ENCODE data around the gene PDCD4.

The PDCD4 gene

DNA sequence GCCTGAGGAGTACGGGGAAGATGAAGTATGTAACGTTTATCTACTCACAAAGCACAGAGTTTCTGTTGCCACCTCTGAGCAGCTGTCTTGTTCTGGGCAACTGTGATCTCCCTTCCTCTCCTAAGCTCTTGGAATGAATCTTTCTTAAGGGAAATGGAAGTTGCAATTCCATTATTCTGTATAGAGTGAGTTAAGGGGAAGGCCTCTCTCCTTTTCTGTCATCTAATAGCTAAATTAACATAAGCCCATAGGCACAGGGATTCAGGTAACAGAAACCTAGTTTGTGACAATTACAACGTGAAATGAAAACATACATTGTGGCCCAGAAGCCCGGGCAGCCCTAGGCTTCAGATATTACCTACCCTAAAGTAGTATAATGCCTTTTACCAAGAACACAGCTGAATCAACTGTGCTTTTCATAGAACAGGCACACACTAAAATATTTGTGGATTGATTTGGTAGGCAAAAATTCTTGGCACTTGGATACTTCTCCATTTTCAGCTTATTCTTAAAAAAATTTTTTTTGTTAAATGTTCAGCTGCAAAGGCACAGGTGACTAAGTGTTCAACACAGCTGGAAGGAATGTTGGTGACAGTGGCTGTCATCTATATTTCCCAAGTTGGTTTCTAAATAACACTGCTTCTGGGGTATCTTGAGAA lies 3.8 kb upstream of the PDCD4 start:
- H3K4me2 ChIP-seq, result peak overlapping the region; percentile 32 to 95 (median 86)
- peaks cover 77 to 86% (median 84%) of the 10 kb centered on the region in 10 experiments for H3K4me1 ChIP-seq
- no peak for TF ChIP-seq Cebpa-rat (IDR thresholded peaks at IDR 0.05)
- H3K9me3 ChIP-seq (replicated peaks in 1 of 11), result no peaks in the 10 kb centered on the region
- peak overlapping the region in 10 of 11 experiments; percentile 38 to 97 (median 94); a peak in 19 of 22 replicates for H3K27ac ChIP-seq
- H3K4me3 ChIP-seq, result no peak overlapping the region
- H3K27me3 ChIP-seq, result no peaks in the 10 kb centered on the region
- peak overlapping the region in 9 of 11 experiments; percentile 14 to 70 (median 50); a peak in 16 of 22 replicates for H3K9ac ChIP-seq
- H4K20me1 ChIP-seq, result peaks cover 0 to 3% (median 0%) of the 10 kb centered on the region in 11 experiments; a peak in 3 of 22 replicates
- H3K36me3 ChIP-seq, result no peaks in the 10 kb centered on the region

DNA sequence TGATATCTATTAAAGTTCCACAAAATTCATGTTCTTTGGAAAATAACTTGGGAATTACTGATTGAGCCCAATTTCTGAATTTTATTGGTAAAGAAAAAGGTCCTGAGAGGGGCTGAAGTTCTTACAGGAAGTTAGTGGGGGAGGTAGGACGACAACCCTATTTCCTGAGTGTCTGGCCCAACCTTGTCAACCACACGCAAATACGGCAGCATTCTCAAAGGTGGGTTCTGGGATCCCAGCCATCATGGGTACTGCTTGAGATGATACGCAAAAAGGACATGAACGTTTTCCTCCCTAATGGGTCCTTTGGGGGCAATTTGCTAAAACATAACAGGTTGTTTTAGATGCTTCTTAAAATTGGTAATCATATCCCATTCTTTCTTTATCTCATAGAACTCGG lies 2.7 kb upstream of the PDCD4 start:
- H3K9ac ChIP-seq, result no peak overlapping the region
- H3K27ac ChIP-seq, result peak overlapping the region in 9 of 11 experiments; percentile 2 to 98 (median 90); a peak in 12 of 22 replicates
- no peaks in the 10 kb centered on the region for H3K36me3 ChIP-seq
- no peak overlapping the region for H3K4me3 ChIP-seq
- peaks cover 71 to 81% (median 76%) of the 10 kb centered on the region in 10 experiments for H3K4me1 ChIP-seq
- TF ChIP-seq Cebpa-rat (IDR thresholded peaks at IDR 0.05), result no peak
- H3K9me3 ChIP-seq (replicated peaks in 1 of 11), result no peaks in the 10 kb centered on the region
- peak overlapping the region; percentile 32 to 95 (median 86) for H3K4me2 ChIP-seq
- peaks cover 0 to 13% (median 0%) of the 10 kb centered on the region in 11 experiments; a peak in 6 of 22 replicates for H4K20me1 ChIP-seq
- no peaks in the 10 kb centered on the region for H3K27me3 ChIP-seq

DNA sequence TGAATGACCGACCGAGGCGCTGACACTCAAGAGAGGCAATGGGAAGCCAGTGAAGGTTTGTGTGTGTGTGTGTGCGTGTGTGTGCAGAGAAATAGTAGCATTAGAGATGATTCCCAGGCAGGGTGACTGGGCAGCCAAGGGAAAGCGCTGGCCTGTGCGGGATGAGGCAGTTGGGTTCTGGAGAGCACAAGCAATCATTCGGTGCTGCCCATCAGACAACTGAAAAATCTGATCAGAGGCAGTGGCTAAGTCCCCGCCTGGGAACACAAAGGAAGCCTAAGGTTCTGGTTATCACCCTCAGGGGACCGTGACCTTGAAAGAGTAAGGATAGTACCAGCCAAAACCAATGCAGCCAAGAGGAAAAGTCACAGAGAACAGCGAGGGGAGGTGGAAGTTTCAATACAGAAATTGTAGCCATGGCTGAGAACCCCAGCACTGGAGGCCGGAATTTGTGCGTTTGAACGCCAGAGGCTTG lies 868 bp upstream of the PDCD4 start:
- Histone ChIP-seq H3K9me3 (replicated peaks in 1 of 11) (no peaks in the 10 kb centered on the region), H4K20me1 (peaks cover 0 to 32% (median 0%) of the 10 kb centered on the region in 11 experiments; a peak in 7 of 22 replicates), H3K9ac (peak overlapping the region; percentile 73 to 97 (median 95)), H3K27ac (peak overlapping the region; percentile 69 to 98 (median 95)), H3K4me2 (peak overlapping the region; percentile 81 to 95 (median 86)), H3K27me3 (no peaks in the 10 kb centered on the region), H3K36me3 (peaks cover 0 to 6% (median 1%) of the 10 kb centered on the region in 11 experiments; a peak in 11 of 22 replicates), H3K4me3 (peak overlapping the region; percentile 70 to 91 (median 74); a peak in 19 of 20 replicates), H3K4me1 (peaks cover 56 to 77% (median 66%) of the 10 kb centered on the region in 10 experiments)
- TF ChIP-seq Cebpa-rat (IDR thresholded peaks at IDR 0.05), result no peak

DNA sequence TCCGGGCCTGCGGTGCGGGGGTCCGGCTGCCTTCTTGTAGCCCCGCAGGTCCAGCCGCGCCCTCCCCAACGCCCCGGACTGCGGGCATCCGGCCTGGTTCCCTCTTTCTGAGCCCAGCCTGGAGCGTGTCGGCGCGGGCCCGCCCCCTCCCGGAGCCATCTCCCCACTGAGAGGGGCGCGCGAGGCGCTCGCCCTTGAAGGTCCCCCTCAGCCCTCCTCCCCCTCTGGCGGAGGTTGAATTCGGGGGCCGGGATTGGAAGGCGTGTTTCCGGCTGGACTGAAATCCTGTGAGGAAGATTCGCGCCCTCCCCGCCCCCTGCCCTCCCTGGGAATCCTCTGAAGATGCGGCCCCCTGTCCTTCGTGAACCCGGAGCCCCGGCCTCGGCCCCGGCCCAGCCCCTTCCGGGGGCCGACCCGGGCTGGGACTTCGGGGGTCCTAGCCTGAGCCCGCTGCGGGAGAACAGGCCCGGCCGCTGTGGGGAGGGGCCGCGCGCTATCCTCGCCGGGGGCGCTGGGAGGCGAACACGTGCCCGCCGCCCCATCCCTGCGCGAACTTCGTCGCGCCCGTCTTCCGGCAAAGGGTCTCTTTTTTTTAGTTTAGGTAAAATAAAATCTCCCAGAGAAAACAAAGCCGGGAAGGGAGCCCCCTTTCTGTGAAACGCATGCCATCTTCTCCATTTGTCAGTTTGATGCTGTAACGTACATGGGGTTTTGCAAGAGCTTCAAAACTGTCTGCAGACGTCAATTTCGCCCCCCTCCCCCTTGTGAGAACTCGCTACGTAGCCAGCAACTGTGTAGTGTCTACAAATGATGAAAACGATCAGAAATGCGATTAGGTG lies 636 bp downstream of the PDCD4 start:
- Histone ChIP-seq H3K27me3 (no peaks in the 10 kb centered on the region), H3K36me3 (peaks cover 7 to 19% (median 10%) of the 10 kb centered on the region in 11 experiments; a peak in 14 of 22 replicates), H3K4me2 (peak overlapping the region; percentile 81 to 95 (median 86)), H4K20me1 (peaks cover 0 to 47% (median 0%) of the 10 kb centered on the region in 11 experiments; a peak in 8 of 22 replicates), H3K4me3 (peak overlapping the region; percentile 70 to 91 (median 74)), H3K27ac (peak overlapping the region; percentile 69 to 98 (median 95)), H3K9me3 (replicated peaks in 1 of 11) (no peaks in the 10 kb centered on the region), H3K9ac (peak overlapping the region; percentile 90 to 97 (median 95)), H3K4me1 (peaks cover 44 to 66% (median 52%) of the 10 kb centered on the region in 10 experiments)
- TF ChIP-seq Cebpa-rat (IDR thresholded peaks at IDR 0.05), result peak in 8 of 11 experiments; percentile 55 to 84 (median 68); a peak in 15 of 22 replicates

DNA sequence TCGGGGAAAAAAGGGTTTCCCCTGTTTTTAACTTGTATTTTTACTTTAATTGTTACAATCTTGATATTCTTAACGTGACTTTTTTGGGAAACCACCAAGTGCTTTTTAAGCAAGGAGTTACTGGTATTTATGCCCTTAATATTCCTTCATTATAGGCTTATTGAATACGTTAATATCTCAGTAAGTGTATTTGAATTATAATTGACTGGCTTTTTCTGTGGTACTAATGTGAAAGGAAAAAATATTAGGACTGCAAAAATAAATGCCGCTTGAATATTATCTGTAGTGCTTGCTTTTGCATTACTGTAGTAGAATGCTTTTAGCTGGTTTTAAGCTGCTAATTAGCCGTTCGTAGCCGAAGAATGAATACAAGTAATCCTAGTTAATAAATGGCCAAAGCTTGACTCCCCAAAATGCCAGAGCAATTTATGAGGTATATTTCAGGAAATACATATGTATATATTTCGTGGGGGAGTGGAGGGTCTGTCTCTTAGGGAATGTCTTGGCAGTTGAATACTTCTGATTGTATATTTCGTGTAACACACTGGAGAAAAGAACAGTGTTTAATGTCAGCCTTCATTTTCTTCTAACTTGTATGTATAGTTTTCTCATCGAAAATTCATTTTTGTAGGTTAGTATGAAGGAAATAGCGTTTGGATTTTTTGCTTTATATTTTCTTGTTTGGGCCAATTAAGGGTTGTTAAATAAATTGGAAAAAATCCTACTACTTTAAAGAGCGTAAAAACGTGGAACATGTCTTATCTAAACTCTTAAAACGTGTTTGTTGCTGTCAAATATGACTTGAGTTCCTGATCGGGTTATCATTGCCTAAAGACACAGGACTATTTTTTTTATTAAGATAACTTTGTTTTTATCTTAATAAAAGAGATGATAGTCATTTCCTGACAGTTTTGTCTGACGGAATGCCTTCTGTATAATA lies 1.5 kb downstream of the PDCD4 start:
- H3K9me3 ChIP-seq (replicated peaks in 1 of 11), result no peaks in the 10 kb centered on the region
- peaks cover 7 to 28% (median 18%) of the 10 kb centered on the region in 11 experiments; a peak in 17 of 22 replicates for H3K36me3 ChIP-seq
- peak overlapping the region; percentile 70 to 91 (median 74) for H3K4me3 ChIP-seq
- no peak; a peak in 1 of 22 replicates for TF ChIP-seq Cebpa-rat (IDR thresholded peaks at IDR 0.05)
- H3K4me2 ChIP-seq, result peak overlapping the region; percentile 81 to 95 (median 86)
- H3K9ac ChIP-seq, result peak overlapping the region; percentile 90 to 97 (median 95)
- peaks cover 0 to 56% (median 0%) of the 10 kb centered on the region in 11 experiments; a peak in 9 of 22 replicates for H4K20me1 ChIP-seq
- no peaks in the 10 kb centered on the region for H3K27me3 ChIP-seq
- peaks cover 35 to 57% (median 43%) of the 10 kb centered on the region in 10 experiments for H3K4me1 ChIP-seq
- peak overlapping the region; percentile 69 to 98 (median 95) for H3K27ac ChIP-seq

DNA sequence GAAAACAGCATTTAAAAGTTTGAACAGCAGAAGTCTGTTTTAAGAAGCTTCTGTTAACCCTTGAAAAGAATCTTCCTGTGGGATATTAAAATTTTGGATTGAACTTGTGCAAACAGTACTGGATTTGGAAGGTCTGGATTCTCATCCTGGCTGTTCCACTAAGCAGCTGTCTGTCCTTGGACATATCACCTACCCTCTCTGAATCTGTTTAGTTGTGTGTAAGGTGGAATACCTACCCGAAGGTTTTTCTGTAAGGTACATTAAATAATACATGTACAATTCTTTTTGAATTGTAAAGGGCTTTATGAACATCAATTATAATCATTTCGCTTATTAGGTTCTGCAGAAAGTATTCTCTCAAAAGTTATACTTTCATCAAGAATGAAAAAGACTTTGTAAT lies 2.2 kb downstream of the PDCD4 start:
- H3K9ac ChIP-seq, result peak overlapping the region; percentile 90 to 97 (median 95)
- peak overlapping the region; percentile 70 to 91 (median 74) for H3K4me3 ChIP-seq
- H3K27me3 ChIP-seq, result no peaks in the 10 kb centered on the region
- TF ChIP-seq Cebpa-rat (IDR thresholded peaks at IDR 0.05), result no peak
- H3K4me2 ChIP-seq, result peak overlapping the region; percentile 81 to 95 (median 86)
- peaks cover 28 to 50% (median 36%) of the 10 kb centered on the region in 10 experiments for H3K4me1 ChIP-seq
- H3K27ac ChIP-seq, result peak overlapping the region; percentile 69 to 98 (median 95); a peak in 21 of 22 replicates
- H3K36me3 ChIP-seq, result peaks cover 12 to 35% (median 25%) of the 10 kb centered on the region in 11 experiments; a peak in 18 of 22 replicates
- no peaks in the 10 kb centered on the region for H3K9me3 ChIP-seq (replicated peaks in 1 of 11)
- peaks cover 0 to 63% (median 0%) of the 10 kb centered on the region in 11 experiments; a peak in 10 of 22 replicates for H4K20me1 ChIP-seq

DNA sequence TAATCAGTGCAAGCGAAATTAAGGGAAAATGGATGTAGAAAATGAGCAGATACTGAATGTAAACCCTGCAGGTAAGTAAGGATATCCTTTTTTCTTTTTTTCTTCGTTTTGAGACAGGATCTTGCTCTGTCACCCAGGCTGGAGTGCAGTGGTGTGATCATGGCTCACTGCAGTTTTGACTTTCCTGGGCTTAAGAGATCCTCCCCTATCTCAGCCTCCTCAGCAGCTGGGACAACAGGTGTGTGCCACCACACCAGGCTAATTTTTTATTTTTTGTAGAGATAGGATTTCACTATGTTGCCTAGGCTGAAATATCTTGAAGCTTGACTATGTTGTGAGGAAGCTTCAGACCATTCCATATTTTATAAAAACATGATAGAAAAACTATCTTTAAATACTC lies 4.3 kb downstream of the PDCD4 start:
- Histone ChIP-seq H3K4me1 (peaks cover 7 to 29% (median 16%) of the 10 kb centered on the region in 10 experiments), H3K9me3 (replicated peaks in 1 of 11) (no peaks in the 10 kb centered on the region), H3K36me3 (peaks cover 18 to 55% (median 41%) of the 10 kb centered on the region in 11 experiments; a peak in 19 of 22 replicates), H3K27ac (no peak overlapping the region), H4K20me1 (peaks cover 0 to 83% (median 3%) of the 10 kb centered on the region in 11 experiments; a peak in 10 of 22 replicates), H3K27me3 (no peaks in the 10 kb centered on the region), H3K4me3 (no peak overlapping the region), H3K9ac (peak overlapping the region in 1 of 11 experiments; percentile 38; a peak in 1 of 22 replicates), H3K4me2 (peak overlapping the region in 2 of 11 experiments; percentile 85 to 95; a peak in 2 of 22 replicates)
- no peak for TF ChIP-seq Cebpa-rat (IDR thresholded peaks at IDR 0.05)
